GM12891 (cell line): ENCODE results near the gene ARHGAP24.

Experiments
- PAX5 ChIP-seq: IDR thresholded peaks from 2 replicates; pipeline ENCODE4 v1.6.1; 2011; ENCODE audit warnings: low read length, moderate library complexity, mild to moderate bottlenecking; ENCODE audit not compliant: insufficient read depth, severe bottlenecking
- POLR2AphosphoS5 ChIP-seq: IDR thresholded peaks from 2 replicates; pipeline ENCODE4 v1.6.1; 2011; ENCODE audit warnings: low read depth, low read length, control low read depth
- SPI1 ChIP-seq: IDR thresholded peaks from 2 replicates; pipeline ENCODE4 v1.6.1; 2011; ENCODE audit warnings: low read depth, low read length, control low read depth
- TAF1 ChIP-seq: IDR thresholded peaks from 2 replicates; pipeline ENCODE4 v1.6.1; 2011; ENCODE audit warnings: low read depth, low read length, control low read depth

DNA sequence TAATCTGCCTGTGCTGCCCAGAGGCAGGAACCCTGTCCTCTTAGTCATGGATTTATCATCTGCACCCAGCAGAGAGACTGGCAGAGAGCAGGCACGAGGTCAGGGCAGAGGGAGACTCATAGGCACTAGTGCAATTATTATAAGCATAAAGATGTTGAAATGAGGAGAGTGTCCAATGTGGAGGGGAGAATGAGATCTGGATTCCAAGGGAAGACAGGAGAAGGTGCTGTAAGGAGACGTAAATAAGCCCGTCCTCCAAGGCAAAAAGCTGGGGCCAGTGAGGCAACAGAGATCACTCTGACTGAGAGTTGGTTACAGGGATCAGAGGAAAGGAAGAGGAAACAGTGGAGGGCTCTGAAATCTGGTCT, 478.7 kb downstream of the ARHGAP24 start:
- TF ChIP-seq PAX5 (no peak), SPI1 (no peak), TAF1 (no peak), POLR2AphosphoS5 (no peak)
